ENCODE results near the gene C2orf68. TPM values are rescaled to one million over a fixed set of nuclear protein-coding genes. Genes with fewer than 3 reads are reported as not detected.
A peak's percentile ranks its signal among the peaks of the same experiment; 100 is the strongest.

The C2orf68 gene
- total and polyA plus RNA-seq, 2 donors (not counting 1 experiment from before 2014, with no cell fraction given): 30.5 to 82.4 TPM

GRCh38 chr2:85583667-85584353 lies 28.1 kb downstream of the C2orf68 start:
- H3K27me3 Mint-ChIP-seq: no peaks in the 10 kb centered on the region
- no peaks in the 10 kb centered on the region for H3K9me3 Mint-ChIP-seq (ENCODE audit: insufficient read depth)
- H3K27ac Mint-ChIP-seq: peak overlapping the region; percentile 81
- peak overlapping the region; percentile 80 for H2AFZ ChIP-seq (ENCODE audit: insufficient read depth, low read depth, low read length, poor library complexity, severe bottlenecking)
- peak overlapping the region; percentile 68 for H3K9ac ChIP-seq (ENCODE audit: low read length)
- CTCF ChIA-PET: interaction anchor here (2.5 kb wide), 1 partner anchor 12 kb away, joined by 11 read pairs; the partner anchor contains the start of gene RNF181
- H3K27me3 ChIP-seq (replicated peaks in 1 of 4; ENCODE audit: control extremely low read depth in 1 of 4, control insufficient read depth in 3 of 4, insufficient read depth in 4 of 4, low read length in 3 of 4): no peaks in the 10 kb centered on the region
- intact Hi-C loops (cut with micrococcal nuclease): loop anchor here (1.0 kb wide), 1 partner anchor 46 kb away; no protein-coding TSS in a partner anchor
- H3K4me3 Mint-ChIP-seq: peak overlapping the region; percentile 90
- no peaks in the 10 kb centered on the region for H3K9me3 ChIP-seq (ENCODE audit: control extremely low read depth in 1 of 3, control insufficient read depth in 2 of 3, insufficient read depth in 1 of 3, low read length in 2 of 3)
- POLR2A ChIA-PET: interaction anchor here (1.4 to 1.9 kb wide), 3 partner anchors 12 to 22 kb away, joined by 3 to 15 read pairs (median 8); partner anchors contain the start of genes GGCX and RNF181
- peaks cover 37% of the 10 kb centered on the region for H3K79me2 ChIP-seq (ENCODE audit: control insufficient read depth, insufficient read depth, low read length)
- peak overlapping the region; percentile 89 for H3K4me2 ChIP-seq (replicated peaks; ENCODE audit: low read depth, low read length, poor library complexity, severe bottlenecking)
- no peak for DNase-seq
- 18% methylated on average over 14 of the region's 16 CpGs for WGBS (ENCODE audit: insufficient coverage)
- peaks cover 0 to 23% of the 10 kb centered on the region in 2 experiments for H3K36me3 ChIP-seq (replicated peaks in 1 of 2; ENCODE audit: control extremely low read depth in 1 of 2, control insufficient read depth in 1 of 2, extremely low read depth in 1 of 2, insufficient read depth in 2 of 2, low read length in 1 of 2)
- ATAC-seq (ENCODE audit: low read depth): no peak
- TF ChIP-seq EZH2 (IDR thresholded peaks at IDR 0.05; ENCODE audit: borderline replicate concordance, insufficient read depth, low read depth, low read length, poor library complexity, severe bottlenecking) (no peak), CTCF (IDR thresholded peaks at IDR 0.05) (no peak)
- peak overlapping the region in 4 of 5 experiments; percentile 51 to 70 (median 64) for H3K4me3 ChIP-seq (ENCODE audit: control extremely low read depth in 1 of 5, extremely low read depth in 1 of 5, insufficient read depth in 1 of 5, low read depth in 2 of 5, low read length in 4 of 5)
- peaks cover 57% of the 10 kb centered on the region for H3K4me1 Mint-ChIP-seq
- H3K4me1 ChIP-seq (ENCODE audit: control insufficient read depth in 2 of 2, insufficient read depth in 2 of 2, low read length in 2 of 2): peaks cover 37 to 54% of the 10 kb centered on the region in 2 donors
- H3K27ac ChIP-seq (ENCODE audit: low read length in 2 of 2): peak overlapping the region in 1 of 2 donors; percentile 64
- H4K20me1 ChIP-seq (ENCODE audit: control insufficient read depth, insufficient read depth, low read length, poor library complexity, severe bottlenecking): peaks cover 7% of the 10 kb centered on the region

DNA sequence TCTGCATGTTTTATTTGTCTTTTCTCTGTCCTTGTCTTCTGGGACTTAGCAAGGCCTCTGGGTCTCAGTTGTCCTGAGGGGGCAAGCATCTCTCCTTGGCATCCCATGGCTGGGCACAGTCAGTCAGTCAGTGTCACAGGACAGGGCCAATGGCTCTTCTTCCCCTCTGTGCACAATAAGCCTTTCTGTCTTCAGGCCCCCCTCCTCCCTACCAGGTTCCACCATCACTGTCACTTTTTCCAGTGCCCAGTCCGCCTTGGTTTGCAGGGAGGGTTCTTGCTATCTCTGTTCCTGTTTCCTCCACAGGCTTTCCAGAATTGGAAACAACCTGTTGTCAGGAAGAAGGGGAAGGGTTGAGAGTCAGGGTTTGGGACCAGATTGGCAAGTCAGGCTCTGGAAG lies 29.4 kb downstream of the C2orf68 start:
- no peak overlapping the region for H3K27ac ChIP-seq (ENCODE audit: low read length in 2 of 2)
- ATAC-seq (ENCODE audit: low read depth) (no peak), DNase-seq (no peak)
- CTCF ChIA-PET: no interaction called here
- peaks cover 37 to 57% of the 10 kb centered on the region in 2 donors for H3K4me1 ChIP-seq (ENCODE audit: control insufficient read depth in 2 of 2, insufficient read depth in 2 of 2, low read length in 2 of 2)
- no peak overlapping the region for H3K9ac ChIP-seq (ENCODE audit: low read length)
- intact Hi-C loops (cut with micrococcal nuclease): no loop called here
- Mint-ChIP-seq H3K9me3 (ENCODE audit: insufficient read depth) (no peaks in the 10 kb centered on the region), H3K27ac (peak overlapping the region; percentile 46), H3K4me1 (peaks cover 61% of the 10 kb centered on the region), H3K4me3 (peak overlapping the region; percentile 71), H3K27me3 (no peaks in the 10 kb centered on the region)
- no peaks in the 10 kb centered on the region for H3K27me3 ChIP-seq (replicated peaks in 1 of 4; ENCODE audit: control extremely low read depth in 1 of 4, control insufficient read depth in 3 of 4, insufficient read depth in 4 of 4, low read length in 3 of 4)
- no peak overlapping the region for H3K4me2 ChIP-seq (replicated peaks; ENCODE audit: low read depth, low read length, poor library complexity, severe bottlenecking)
- peaks cover 50% of the 10 kb centered on the region for H3K79me2 ChIP-seq (ENCODE audit: control insufficient read depth, insufficient read depth, low read length)
- peaks cover 7% of the 10 kb centered on the region for H4K20me1 ChIP-seq (ENCODE audit: control insufficient read depth, insufficient read depth, low read length, poor library complexity, severe bottlenecking)
- no peak overlapping the region for H2AFZ ChIP-seq (ENCODE audit: insufficient read depth, low read depth, low read length, poor library complexity, severe bottlenecking)
- H3K9me3 ChIP-seq (ENCODE audit: control extremely low read depth in 1 of 3, control insufficient read depth in 2 of 3, insufficient read depth in 1 of 3, low read length in 2 of 3): no peaks in the 10 kb centered on the region
- no peak for TF ChIP-seq CTCF (IDR thresholded peaks at IDR 0.05)
- TF ChIP-seq EZH2 (IDR thresholded peaks at IDR 0.05; ENCODE audit: borderline replicate concordance, insufficient read depth, low read depth, low read length, poor library complexity, severe bottlenecking): no peak
- peaks cover 0 to 23% of the 10 kb centered on the region in 2 experiments for H3K36me3 ChIP-seq (replicated peaks in 1 of 2; ENCODE audit: control extremely low read depth in 1 of 2, control insufficient read depth in 1 of 2, extremely low read depth in 1 of 2, insufficient read depth in 2 of 2, low read length in 1 of 2)
- WGBS (ENCODE audit: insufficient coverage): no CpG with 5 or more reads among the region's 1 CpG
- POLR2A ChIA-PET: interaction anchor here (1.4 to 1.5 kb wide), 2 partner anchors 13 to 21 kb away, joined by 3 to 15 read pairs; partner anchors contain the start of genes GGCX and RNF181
- H3K4me3 ChIP-seq (ENCODE audit: control extremely low read depth in 1 of 5, extremely low read depth in 1 of 5, insufficient read depth in 1 of 5, low read depth in 2 of 5, low read length in 4 of 5): no peak overlapping the region

All from B cell (primary cell).